Measurements from ENCODE around the gene SYT12.

Gene SYT12

GRCh38 chr11:67045314-67045713 lies 22.4 kb downstream of the SYT12 start (continued):
- TF ChIP-seq, protein P1, sequence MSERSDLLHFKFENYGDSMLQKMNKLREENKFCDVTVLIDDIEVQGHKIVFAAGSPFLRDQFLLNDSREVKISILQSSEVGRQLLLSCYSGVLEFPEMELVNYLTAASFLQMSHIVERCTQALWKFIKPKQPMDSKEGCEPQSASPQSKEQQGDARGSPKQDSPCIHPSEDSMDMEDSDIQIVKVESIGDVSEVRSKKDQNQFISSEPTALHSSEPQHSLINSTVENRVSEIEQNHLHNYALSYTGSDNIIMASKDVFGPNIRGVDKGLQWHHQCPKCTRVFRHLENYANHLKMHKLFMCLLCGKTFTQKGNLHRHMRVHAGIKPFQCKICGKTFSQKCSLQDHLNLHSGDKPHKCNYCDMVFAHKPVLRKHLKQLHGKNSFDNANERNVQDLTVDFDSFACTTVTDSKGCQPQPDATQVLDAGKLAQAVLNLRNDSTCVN (tag by site-specific recombination; optimal IDR thresholded peaks at IDR 0.05): peak; percentile 19
- no peak for TF ChIP-seq ZNF843 (tag by site-specific recombination; IDR thresholded peaks at IDR 0.05)
- no peak for TF ChIP-seq ZNF510 (tag by site-specific recombination; IDR thresholded peaks at IDR 0.05; ENCODE audit: insufficient replicate concordance)
- peak; percentile 43 for TF ChIP-seq ZIC2 (tag by site-specific recombination; IDR thresholded peaks at IDR 0.05)
- TF ChIP-seq ZNF157 (tag by site-specific recombination; IDR thresholded peaks at IDR 0.05): no peak
- TF ChIP-seq ZNF514 (tag by site-specific recombination; IDR thresholded peaks at IDR 0.05): no peak
- no peak for TF ChIP-seq ZNF837 (tag by site-specific recombination; IDR thresholded peaks at IDR 0.05)
- TF ChIP-seq ZBTB21 (tag by site-specific recombination; IDR thresholded peaks at IDR 0.05): peak; percentile 70; the same call in 1 of the 2 replicates
- no peak for TF ChIP-seq ZNF404 (tag by site-specific recombination; IDR thresholded peaks at IDR 0.05)
- TF ChIP-seq ZNF629 (tag by site-specific recombination; IDR thresholded peaks at IDR 0.05): peak; percentile 79
- no peak for TF ChIP-seq WT1 (tag by site-specific recombination; IDR thresholded peaks at IDR 0.05)
- no peak for TF ChIP-seq ZNF626 (tag by site-specific recombination; IDR thresholded peaks at IDR 0.05)
- no peak for TF ChIP-seq IKZF3 (tag by site-specific recombination; IDR thresholded peaks at IDR 0.05)
- TF ChIP-seq REPIN1 (tag by site-specific recombination; IDR thresholded peaks at IDR 0.05; ENCODE audit: low read depth): no peak
- TF ChIP-seq, protein P2, sequence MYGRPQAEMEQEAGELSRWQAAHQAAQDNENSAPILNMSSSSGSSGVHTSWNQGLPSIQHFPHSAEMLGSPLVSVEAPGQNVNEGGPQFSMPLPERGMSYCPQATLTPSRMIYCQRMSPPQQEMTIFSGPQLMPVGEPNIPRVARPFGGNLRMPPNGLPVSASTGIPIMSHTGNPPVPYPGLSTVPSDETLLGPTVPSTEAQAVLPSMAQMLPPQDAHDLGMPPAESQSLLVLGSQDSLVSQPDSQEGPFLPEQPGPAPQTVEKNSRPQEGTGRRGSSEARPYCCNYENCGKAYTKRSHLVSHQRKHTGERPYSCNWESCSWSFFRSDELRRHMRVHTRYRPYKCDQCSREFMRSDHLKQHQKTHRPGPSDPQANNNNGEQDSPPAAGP (tag by site-specific recombination; IDR thresholded peaks at IDR 0.05): peak; percentile 29; the same call in 1 of the 2 replicates

DNA sequence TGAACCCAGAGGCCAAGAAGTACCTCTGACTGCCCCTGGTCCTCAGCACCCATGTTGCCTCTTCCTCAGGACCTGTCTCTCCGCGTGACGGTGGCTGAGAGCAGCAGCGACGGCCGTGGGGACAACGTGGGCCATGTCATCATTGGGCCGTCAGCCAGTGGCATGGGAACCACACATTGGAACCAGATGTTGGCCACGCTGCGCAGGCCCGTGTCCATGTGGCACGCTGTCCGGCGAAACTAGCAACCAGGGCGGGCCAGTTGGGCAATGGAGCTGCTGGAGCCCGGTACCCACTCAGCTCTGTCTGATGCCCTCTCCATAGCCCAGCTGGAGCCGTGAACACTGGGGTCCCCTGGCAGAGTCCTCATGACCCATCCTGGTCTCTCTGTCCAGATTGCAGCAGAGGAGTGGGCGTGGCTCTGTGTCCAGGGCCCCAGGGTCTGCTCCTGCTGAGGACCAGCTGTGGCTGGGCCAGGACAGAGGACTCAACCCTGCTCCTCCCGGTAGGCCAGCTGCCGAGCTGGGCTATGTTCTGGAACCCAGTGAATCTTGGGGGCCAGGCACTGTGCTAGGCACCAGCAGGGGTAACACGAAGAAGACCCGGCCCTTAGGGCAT lies 25.7 kb downstream of the SYT12 start:
- H3K4me3 ChIP-seq (ENCODE audit: low read depth, low read length): no peak overlapping the region
- no peaks in the 10 kb centered on the region for H3K36me3 ChIP-seq (ENCODE audit: control insufficient read depth in 2 of 2, insufficient read depth in 1 of 2, low read length in 2 of 2)
- CTCF ChIA-PET: no interaction called here
- no peaks in the 10 kb centered on the region for H3K4me1 ChIP-seq (ENCODE audit: control insufficient read depth, insufficient read depth, low read length)
- POLR2A ChIA-PET: no interaction called here
- no peak overlapping the region for H3K27ac ChIP-seq (ENCODE audit: extremely low read depth, low read depth, low read length)
- TF ChIP-seq, protein P3, sequence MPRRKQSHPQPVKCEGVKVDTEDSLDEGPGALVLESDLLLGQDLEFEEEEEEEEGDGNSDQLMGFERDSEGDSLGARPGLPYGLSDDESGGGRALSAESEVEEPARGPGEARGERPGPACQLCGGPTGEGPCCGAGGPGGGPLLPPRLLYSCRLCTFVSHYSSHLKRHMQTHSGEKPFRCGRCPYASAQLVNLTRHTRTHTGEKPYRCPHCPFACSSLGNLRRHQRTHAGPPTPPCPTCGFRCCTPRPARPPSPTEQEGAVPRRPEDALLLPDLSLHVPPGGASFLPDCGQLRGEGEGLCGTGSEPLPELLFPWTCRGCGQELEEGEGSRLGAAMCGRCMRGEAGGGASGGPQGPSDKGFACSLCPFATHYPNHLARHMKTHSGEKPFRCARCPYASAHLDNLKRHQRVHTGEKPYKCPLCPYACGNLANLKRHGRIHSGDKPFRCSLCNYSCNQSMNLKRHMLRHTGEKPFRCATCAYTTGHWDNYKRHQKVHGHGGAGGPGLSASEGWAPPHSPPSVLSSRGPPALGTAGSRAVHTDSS (tag by site-specific recombination; IDR thresholded peaks at IDR 0.05): no peak
- TF ChIP-seq ZNF211 (tag by site-specific recombination; IDR thresholded peaks at IDR 0.05; ENCODE audit: low read depth) (no peak), ZNF585B (tag by site-specific recombination; IDR thresholded peaks at IDR 0.05) (no peak), AEBP2 (tag by site-specific recombination; IDR thresholded peaks at IDR 0.05; ENCODE audit: borderline replicate concordance) (no peak), ZBTB1 (tag by site-specific recombination; IDR thresholded peaks at IDR 0.05) (no peak), PRDM1 (tag by site-specific recombination; IDR thresholded peaks at IDR 0.05) (no peak), ZNF26 (tag by site-specific recombination; IDR thresholded peaks at IDR 0.05) (no peak), ZBTB21 (tag by site-specific recombination; IDR thresholded peaks at IDR 0.05) (no peak), ZSCAN18 (tag by site-specific recombination; IDR thresholded peaks at IDR 0.05) (no peak), GLI4 (tag by site-specific recombination; IDR thresholded peaks at IDR 0.05) (no peak), PRDM6 (tag by site-specific recombination; IDR thresholded peaks at IDR 0.05) (no peak)
- H3K9me3 ChIP-seq (ENCODE audit: control insufficient read depth, insufficient read depth, low read depth, low read length): no peaks in the 10 kb centered on the region
